Astrocyte of the spinal cord (primary cell): ENCODE results near the gene TRIO.

Experiments
- DNase-seq: peaks from one replicate; pipeline ENCODE4 v3.0.0; 2011; ENCODE audit warnings: low read depth, low spot score
- H3K4me3 ChIP-seq: 2 replicates; pipeline ENCODE4 v1.5.1; 2011; ENCODE audit warnings: low read depth, mild to moderate bottlenecking, low read length, moderate library complexity
- in situ Hi-C: cut with HindIII; loops from 2 replicates; pipeline ENCODE4 v1.10.0; 2017; ENCODE audit warnings: low sequenced_read_pairs
- TF ChIP-seq, protein P1 (sequence below): IDR thresholded peaks from 2 replicates; pipeline ENCODE4 v1.5.1; 2012; ENCODE audit warnings: low read depth, mild to moderate bottlenecking, low read length, inconsistent platforms

The TRIO gene

DNA sequence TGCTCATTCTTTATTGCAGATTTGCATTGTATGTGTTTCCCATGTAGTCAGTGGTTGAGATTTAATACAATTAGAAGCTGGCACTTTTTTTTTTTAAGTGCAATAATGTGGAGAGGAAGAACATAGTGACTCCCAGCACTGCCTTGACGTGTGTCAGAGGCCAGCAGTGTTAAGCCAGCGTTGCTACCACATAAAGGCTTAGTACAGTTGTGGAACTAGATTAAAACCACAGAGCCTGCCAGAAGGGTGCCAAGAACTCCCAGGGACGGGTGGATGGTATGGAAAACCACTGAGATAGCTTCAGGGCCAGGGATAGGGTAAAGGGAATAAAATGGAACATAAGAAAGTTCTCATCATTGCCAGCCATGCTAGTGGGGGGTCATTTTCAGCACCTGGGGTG lies 142.9 kb downstream of the TRIO start:
- in situ Hi-C loops, result no loop called here
- DNase-seq, result peak; percentile 59
- no peak overlapping the region for H3K4me3 ChIP-seq
- TF ChIP-seq, protein P1, sequence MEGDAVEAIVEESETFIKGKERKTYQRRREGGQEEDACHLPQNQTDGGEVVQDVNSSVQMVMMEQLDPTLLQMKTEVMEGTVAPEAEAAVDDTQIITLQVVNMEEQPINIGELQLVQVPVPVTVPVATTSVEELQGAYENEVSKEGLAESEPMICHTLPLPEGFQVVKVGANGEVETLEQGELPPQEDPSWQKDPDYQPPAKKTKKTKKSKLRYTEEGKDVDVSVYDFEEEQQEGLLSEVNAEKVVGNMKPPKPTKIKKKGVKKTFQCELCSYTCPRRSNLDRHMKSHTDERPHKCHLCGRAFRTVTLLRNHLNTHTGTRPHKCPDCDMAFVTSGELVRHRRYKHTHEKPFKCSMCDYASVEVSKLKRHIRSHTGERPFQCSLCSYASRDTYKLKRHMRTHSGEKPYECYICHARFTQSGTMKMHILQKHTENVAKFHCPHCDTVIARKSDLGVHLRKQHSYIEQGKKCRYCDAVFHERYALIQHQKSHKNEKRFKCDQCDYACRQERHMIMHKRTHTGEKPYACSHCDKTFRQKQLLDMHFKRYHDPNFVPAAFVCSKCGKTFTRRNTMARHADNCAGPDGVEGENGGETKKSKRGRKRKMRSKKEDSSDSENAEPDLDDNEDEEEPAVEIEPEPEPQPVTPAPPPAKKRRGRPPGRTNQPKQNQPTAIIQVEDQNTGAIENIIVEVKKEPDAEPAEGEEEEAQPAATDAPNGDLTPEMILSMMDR, result no peak

DNA sequence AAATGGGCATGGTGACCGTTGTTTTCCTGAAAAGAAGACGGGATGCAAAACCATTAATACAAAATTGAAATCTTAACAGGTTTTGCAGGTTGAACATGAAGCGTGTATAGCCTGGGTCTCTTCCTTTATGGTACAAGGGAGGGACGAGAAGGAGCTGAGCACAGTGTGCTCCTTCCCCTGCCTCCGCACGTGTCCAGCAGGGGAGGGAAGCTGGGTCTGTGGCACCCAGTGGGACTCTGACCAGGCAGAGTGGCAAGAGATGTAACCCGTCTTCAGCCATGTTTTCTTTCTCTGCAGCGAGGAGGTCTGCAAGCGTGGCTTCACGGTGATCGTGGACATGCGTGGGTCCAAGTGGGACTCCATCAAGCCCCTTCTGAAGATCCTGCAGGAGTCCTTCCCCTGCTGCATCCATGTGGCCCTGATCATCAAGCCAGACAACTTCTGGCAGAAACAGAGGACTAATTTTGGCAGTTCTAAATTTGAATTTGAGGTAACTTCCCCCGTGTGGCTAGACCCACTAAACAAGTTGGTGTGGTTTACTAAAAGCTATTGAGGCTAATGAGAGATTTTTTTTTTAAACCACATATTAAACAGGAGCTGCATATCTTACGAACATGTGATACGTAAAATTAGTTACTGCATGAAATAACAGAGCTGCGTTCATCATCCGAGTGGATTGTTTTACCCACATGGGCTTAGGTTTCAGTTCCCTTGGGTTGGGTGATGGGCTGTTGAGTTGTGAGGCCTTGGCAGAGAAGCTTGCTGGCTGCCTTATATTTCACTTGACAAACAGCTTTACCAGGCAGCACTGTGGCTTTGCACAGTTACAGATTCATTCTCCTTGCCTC lies 143.7 kb downstream of the TRIO start:
- in situ Hi-C loops, result no loop called here
- DNase-seq, result no peak

DNA sequence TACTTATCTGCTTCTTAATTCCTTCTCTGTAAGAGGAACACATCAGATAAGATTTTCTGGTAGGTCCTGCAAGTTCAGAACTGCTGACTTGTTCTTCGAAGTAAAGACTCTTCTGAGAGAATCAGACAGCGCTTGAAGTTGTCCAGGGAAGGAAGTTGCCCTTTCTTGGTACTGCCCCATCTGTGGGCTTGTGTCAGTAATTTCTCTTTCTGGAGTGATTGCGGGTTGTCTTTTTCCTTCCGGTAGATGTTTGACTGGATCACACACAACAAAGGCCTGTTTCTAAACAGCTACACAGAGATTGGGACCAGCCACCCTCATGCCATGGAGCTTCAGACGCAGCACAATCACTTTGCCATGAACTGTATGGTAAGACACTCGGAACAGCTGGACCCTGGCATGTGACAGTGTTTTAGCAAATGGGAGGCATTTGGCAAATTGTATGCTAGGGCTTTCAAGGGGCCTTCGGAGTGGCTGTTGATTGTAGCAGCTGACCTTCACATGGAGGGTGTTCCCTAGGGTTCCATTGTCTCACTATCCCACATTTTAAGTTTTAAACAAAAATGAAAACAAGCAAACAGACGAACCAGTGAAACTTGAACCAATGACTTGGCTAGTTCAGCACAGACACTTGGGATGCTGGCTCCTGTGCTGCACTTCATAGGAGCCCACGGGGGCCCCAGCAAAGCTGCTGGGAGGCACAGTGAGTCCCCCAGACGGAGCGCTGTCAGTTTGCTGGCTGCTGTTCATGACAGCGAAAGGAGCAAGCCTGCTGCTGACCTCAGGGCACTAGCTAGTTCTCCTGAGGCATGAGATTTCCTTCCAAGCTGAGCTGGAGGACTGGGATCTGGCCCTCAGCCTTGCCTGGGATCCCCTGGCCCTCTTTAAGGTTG lies 149.9 kb downstream of the TRIO start:
- in situ Hi-C loops, result no loop called here
- no peak for DNase-seq
- TF ChIP-seq, protein P1, result no peak

More for the DNA sequence above, 143.7 kb downstream of the TRIO start:
- TF ChIP-seq, protein P1, result no peak
- H3K4me3 ChIP-seq, result no peak overlapping the region

DNA sequence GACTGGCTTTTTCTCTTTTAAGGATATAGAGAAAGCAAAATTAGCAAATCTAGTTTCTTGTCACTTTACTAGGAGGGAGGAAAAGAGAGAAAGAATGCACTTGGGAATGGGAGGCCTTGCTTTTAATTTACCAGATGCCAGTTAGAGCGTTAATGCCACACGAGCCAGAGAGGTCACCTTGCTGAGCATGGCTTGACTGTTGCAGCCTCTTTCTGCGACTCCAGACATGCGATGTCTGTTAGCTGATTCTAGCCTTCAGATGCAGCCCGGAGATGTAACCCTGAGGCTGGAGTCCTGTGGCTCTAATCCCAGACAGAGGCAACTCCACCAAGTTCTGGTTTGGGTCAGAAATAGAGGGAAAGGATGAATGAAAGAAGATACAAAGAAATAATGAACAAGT lies 152.5 kb downstream of the TRIO start:
- in situ Hi-C loops, result no loop called here
- TF ChIP-seq, protein P1, result no peak
- no peak for DNase-seq
- H3K4me3 ChIP-seq, result no peak overlapping the region

More for the DNA sequence above, 149.9 kb downstream of the TRIO start:
- no peak overlapping the region for H3K4me3 ChIP-seq

DNA sequence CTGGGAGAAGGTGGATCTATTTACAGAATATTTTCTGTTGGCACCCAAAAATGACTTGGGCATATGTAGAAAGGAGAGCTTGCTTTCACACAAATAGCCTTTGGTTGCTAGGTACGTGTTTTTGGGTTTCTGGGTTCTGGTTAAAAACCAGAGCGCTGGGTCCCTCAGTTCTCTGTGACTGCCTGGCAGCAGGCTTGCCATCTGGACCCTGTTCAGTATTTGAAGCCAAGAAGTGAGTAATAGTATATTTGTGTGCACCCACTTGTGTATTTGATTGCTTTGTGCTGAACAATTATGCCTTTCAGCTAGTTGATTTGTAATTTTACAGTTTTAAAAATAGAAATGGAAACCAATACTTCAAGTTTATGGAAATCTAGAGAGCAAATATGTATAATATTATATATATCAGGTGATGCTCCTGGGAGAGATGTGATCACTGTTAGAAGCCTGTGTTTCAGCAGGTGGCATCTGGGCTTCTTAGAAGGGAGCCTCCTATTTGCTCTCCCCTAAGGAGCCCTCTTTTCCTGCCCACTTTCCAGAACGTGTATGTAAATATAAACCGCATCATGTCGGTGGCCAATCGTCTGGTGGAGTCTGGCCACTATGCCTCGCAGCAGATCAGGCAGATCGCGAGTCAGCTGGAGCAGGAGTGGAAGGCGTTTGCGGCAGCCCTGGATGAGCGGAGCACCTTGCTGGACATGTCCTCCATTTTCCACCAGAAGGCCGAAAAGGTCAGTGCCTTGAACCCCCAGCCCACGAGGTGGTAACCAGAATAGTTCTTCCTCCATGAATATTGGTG lies 153.6 kb downstream of the TRIO start:
- in situ Hi-C loops, result no loop called here
- no peak overlapping the region for H3K4me3 ChIP-seq
- TF ChIP-seq, protein P1, result no peak
- peak; percentile 33 for DNase-seq

DNA sequence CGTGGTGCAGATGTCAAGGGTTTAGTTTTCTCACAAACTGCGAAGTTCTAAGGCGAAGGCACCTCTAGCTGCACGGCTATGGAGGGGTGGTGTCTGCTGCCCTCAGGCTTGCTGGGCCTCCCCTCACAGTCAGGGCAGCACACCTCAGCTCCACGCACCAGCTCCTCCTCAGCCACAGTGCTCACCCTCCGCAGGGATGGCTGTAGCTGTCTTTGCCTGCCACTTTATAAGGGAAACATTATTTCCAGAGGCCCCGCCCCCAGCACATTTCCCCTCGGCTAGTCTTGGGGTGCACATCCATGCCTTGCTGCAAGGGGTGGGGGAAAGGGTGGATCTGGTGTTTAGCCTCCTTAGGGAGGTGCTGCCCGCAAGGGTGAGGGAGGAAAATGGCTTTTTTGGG lies 154.6 kb downstream of the TRIO start:
- TF ChIP-seq, protein P1, result no peak
- no peak for DNase-seq
- H3K4me3 ChIP-seq, result no peak overlapping the region
- in situ Hi-C loops, result no loop called here
